NCI-H345 treated with DMSO at 0.1 percent for 48 hours (cell line): ENCODE data around the gene DOCK11.
"Not testable (repeated sequence)": the region's sequence is repeated elsewhere in the genome, so short reads cannot be mapped to it uniquely, and the experiment has no call there.

Source experiments
- DNase-seq: peaks from one replicate; lab custom pipeline; 2025; ENCODE audit not compliant: unreplicated experiment; lab: John Stamatoyannopoulos, UW

DOCK11 gene

DNA sequence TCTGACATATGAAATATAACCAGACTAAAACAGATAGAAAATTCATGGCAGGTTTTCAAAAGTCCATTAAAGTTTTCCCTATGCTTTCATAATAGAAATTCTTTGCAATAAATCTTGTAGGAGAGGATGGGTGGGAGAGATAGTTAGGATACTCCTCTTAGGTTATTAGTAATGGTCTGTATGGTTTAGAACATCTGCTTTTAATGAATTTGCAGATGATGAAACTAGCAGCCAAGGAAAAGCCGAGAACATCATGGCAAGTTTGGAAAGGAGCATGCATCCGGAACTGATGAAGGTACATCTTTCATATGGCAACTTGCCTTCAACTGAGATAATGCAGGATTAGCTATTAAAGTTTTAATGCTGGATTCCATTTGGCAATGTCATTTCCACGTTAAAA, 70.7 kb downstream of the DOCK11 start:
- no peak for DNase-seq

DNA sequence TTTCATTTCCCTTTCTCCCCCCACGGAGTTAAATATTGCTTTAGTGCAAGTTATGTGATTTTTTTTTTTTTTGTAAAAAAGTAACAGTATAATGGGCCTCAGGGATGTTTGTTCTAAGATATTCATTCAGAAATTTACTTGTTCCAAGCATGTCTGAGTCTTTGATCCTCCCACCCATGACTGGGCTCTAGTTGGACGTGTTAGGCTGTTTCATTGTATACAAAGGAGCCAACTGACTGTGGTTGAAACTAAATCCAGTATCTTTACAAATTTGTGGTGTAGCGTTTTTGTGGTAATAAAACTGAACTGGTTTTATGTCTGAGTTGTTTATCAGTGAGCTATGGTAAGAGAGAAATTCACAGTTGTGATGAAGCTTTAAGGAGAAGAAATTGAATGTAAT, 74.1 kb downstream of the DOCK11 start:
- DNase-seq = no peak

DNA sequence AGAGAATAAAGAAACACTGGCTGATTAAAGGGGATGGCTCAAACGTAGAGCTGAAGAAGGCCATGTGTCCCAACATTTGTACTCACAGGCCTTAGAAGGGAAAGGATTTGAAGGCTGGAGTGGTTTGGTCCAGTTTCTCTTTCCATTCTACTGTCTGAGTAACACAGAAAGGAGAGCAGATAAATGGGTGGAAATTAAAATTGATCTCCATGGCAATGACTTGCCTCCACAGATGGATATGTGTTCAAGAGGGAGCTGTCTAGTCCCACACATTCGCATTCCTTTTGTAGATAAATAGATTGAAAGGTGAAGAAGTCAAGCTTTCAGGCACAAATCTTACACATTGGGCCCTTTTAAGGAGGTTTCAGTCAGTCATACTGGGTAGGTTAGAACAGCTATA, 74.6 kb downstream of the DOCK11 start:
- DNase-seq = no peak

DNA sequence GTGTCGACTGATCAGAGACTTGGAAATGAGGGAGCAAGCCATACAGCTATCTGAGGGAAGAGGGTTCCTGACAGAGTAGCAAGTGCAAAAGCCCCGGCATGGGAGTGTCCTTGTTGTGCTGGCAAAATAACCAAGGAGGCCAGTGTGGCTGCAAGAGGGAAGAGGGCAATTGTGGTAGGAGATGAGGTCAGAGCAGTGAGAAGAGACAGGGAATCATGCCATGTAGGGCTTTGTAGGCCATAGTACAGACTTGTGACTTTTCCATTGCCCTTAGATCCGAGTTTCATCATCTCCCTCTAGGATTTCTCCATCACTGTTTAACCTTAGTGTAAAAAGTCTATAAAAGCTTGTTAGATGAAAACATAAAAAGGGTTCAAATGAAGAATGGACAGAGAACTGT, 76.2 kb downstream of the DOCK11 start:
- no peak for DNase-seq

DNA sequence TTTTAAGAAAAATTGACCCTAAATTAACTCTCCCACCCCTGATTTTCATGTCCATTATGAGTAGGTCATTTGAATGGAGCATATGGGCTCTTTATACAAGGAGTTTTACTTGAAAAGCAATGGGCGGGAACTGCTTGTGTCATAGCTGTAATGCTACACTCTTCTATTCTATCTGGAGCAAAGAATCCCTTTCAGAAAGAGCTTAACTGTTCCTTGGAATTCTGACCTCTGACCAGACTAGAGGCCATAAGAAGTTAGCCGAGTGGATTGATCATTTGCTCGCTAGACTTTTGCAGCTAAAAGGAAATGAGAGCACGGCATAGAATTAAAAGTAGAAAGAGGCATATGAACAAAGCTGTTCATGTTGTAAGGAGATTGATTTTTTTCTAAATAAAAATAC, 79.1 kb downstream of the DOCK11 start:
- no peak for DNase-seq

DNA sequence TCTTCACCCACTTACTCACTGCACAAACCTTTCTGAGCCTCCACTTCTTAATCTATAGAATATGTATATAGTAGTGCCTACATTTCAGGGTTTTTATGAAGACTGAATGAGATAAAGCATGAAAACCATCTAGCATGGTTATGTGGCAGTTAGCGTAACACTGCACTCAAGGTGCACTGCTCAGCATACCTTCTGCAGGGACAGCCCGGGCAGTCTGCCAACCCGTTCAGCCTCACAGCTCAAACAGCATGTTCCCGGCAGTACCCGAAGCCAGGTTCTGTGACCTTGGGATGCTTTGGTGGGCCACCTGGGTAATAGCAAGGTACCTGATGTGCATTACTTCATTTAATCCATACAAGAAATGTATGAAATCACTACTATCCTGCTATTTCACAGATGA, 81.4 kb downstream of the DOCK11 start:
- no peak for DNase-seq

DNA sequence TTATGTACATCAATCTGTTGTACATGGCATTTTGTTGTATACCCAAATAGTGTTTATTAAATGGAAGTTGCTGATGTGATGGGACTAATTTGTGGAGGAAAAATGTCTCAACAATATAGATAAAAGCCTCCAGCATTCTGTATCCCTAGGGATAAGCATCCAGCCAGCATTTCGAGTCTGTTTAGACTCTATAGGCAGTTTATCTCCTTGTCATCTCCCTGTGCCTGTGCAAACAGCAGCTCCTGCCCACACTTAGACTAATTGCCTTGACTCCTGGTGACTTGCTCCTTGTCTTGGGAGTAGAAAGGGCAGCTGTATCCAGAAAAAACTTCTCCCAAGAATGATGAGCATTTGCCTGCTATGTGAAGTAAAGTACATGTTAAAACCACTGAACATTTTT, 83.8 kb downstream of the DOCK11 start:
- DNase-seq = no peak

DNA sequence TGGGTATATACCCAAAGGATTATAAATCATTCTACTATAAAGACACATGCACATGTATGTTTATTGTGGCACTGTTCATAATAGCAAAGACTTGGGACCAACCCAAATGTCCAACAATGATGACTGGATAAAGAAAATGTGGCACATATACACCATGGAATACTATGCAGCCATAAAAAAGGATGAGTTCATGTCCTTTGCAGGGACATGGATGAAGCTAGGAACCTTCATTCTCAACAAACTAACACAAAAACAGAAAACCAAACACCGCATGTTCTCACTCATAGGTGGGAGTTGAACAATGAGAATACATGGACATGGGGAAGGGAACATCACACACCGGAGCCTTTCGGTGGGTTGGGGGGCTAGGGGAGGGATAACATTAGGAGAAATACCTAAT, 87.3 kb downstream of the DOCK11 start:
- DNase-seq = not testable (repeated sequence)

DNA sequence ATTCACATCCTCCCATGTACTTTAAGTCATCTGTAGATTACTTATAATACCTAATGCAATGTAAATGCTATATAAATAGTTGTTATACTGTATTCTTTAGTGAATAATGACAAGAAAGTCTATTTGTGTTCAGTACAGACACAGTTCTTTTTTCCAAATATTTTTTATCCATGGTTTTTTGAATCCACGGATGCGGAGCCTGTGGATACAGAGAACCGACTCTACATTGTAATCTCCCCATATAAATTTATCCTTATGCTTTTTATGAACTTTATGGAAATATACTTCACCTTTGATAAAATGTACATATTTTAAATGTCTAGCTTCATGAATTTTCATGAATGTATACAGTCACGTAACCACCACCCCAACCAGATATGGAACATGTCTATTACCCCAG, 88.2 kb downstream of the DOCK11 start:
- DNase-seq = no peak

DNA sequence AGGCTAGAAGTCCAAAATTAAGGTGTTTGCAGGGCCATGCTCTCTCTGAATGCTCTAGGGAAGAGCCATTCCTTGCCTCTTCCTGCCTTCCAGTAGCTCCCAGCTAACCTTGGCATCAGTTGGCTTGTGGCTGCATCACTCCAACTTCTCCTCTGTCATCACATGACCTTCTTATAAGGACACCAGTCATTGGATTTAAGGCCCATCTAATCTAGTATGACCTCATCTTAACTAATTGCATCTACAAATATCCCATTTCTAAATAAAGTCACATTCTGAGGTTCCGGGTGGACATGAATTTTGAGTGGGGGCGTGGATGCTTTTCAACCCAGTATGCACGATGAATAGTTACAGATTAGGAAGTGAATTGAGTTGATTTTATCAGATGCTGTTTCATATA, 89.7 kb downstream of the DOCK11 start:
- DNase-seq = no peak

DNA sequence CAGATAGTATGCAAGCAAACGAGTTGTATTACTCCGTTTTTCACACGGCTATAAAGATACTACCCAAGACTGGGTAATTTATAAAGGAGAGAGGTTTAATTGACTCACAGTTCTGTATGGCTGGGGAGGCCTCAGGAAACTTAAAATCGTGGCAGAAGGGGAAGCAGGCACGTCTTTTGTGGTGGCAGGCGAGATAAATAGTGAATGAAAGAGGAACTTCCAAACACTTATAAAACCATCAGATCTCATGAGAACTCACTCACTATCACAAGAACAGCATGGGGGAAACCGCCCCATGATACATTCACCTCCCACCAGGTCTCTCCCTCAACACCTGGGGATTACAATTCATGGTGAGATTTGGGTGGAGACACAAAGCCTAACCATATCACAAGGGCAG, 90.6 kb downstream of the DOCK11 start:
- not testable (repeated sequence) for DNase-seq

DNA sequence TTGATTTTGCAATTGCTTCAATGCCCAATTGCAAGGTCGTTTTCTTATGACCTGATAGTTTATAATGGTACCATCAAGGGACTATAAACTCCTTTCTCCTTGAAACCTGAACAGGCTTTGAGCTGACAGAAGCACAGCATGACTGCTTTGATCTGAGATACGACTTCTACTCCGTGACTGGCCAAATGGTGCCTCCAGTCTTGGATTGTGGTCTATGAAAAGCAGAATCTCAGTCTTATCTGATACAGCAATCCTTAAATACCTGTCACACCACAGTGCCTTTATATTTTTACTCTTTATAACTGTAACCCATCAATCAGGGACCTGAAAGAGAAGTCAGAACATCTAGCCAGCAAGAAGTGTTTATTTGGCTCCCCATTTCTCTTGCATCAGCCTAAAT, 93.1 kb downstream of the DOCK11 start:
- no peak for DNase-seq

DNA sequence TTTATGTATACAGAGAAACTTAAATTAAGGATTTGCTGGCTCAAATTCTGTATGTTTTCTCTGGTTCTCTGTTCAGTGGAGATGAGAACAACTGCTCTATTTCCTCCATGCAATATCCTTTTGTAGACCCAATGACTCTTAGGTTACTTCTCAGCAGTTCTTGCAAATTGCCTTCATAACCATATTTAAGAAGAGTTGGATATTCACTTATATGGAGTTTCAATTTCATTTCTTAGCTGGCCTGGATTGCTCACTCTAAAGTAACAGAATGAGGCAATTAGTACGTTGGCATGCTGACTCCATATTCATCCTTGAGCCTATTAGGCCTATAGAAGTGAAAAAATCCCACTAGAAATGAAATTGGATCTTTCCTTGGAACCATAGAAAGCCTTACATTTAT, 93.6 kb downstream of the DOCK11 start:
- DNase-seq = no peak

DNA sequence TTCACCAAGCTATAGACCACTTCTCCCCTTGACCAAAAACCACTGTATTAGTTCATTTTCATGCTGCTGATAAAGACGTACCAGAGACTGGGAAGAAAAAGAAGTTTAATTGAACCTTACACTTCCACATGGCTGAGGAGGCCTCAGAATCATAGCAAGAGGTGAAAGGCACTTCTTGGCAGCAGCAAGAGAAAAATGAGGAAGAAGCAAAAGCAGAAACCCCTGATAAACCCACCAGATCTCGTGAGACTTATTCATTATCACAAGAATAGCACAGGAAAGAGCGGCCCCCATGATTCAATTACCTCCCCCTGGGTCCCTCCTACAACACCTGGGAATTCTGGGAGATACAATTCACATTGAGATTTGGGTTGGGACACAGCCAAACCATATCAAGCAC, 97.8 kb downstream of the DOCK11 start:
- DNase-seq = no peak

DNA sequence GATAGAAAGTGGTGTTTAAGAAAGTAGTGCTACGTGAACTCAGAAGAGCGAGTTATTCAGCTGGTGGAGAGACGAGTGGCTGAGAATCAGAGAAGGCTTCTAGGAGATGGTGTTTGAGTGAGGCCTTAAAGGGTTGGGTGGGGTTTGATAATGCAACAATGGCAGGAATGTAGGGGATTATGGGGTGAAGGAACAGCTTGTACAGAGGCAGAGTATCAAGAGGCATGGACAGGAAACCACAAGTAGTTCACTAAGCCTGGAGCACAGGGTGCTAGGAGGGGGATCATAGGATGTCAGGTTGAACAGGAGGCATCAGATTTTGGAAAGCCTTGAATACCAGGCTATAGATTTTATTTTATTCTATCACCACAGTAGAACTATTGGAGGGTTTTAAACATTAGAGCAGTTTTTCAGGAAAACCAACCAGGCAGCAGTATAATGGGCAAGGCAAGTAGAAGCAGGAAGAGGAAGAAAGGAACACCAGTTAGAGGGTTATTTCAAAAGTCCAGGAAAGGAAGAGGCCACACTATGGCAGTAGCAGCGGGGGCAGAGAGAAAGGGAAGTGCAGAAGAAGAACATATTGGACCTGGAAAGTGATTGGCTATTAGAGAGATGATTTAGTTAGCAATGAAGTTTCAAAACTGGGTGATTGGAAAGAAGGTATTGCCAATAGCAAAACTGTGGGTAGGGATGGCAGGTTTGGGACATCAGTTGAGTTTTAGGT, 99.2 kb downstream of the DOCK11 start:
- DNase-seq = no peak

DNA sequence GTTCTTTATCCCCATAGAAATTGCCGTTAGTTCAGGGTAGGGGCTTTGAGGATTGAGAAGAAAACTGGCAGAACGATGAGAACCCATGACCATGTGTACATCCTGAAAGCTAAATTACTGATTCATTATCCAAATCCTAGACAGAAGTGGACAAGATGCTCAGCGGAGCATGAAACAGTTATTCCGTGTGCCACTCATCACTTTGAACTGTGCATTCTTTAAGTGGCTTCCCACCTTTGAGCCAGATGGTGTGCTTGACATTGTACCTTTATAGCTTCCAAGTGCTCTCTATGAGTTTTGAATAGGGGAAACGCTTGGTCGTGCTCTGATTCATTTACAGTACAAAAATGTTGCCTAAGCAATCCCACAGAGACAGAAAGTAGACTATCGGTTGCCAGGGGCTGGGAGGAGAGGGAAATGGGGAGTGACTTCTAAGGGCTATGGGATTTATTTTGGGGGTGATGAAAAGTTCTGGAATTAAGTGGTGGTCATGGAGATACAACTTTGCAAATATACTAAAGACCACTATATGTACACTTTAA, 100.0 kb downstream of the DOCK11 start:
- peak; percentile 66 for DNase-seq

DNA sequence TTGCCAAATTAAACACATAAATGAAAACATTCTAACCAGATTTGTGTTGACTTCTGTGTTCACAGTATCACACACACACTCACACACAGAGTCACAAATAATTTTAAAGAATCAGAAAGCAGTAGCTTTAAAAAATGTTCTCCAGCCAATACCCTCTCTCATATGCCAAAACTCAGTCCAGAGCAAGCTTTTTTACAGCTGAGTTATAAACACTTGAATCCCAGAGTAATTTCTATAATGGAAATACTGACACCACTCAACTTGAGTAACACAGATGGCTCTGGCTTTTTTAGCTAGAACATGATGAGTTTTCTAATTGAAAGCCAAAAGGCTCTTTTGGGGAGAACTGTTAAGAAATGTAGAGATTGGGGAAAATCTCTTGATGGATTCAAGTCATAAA, 100.8 kb downstream of the DOCK11 start:
- no peak for DNase-seq

DNA sequence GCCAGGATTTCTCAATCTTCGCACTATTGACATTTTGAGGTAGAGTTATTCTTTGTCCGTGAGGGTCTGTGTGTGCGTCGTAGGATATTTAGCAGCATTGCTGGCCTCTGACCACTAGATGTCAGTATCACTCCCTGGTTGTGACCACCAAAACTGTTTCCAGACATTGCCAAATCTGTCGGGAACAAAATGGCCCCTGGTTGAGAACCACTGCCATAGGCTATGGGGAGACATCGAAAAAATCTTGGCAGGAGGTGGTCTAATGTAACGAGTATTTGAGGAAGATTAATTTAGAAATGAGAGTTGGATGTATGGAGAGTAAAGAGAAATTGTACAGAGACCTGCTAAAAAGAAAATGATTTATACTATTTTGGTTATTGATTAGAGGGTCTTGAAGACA, 108.4 kb downstream of the DOCK11 start:
- no peak for DNase-seq

DNA sequence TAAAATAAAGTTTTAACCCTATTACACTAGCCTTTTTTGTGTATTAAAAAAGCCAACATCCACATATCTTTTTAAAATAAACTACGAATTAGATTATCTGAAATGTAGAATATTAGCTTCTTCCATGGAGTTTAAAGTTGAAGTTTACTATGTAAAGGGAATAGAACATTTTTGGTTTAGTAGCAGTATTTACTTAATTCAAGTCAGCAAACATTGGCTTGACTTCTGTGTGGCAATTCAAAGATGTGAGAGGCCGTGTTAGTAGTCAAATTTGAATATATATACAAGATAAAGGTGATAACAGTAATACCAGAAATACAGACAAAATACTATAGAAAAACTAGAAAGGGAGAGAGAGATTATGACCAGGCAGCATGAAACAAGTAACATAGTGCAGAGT, 116.7 kb downstream of the DOCK11 start:
- no peak for DNase-seq

DNA sequence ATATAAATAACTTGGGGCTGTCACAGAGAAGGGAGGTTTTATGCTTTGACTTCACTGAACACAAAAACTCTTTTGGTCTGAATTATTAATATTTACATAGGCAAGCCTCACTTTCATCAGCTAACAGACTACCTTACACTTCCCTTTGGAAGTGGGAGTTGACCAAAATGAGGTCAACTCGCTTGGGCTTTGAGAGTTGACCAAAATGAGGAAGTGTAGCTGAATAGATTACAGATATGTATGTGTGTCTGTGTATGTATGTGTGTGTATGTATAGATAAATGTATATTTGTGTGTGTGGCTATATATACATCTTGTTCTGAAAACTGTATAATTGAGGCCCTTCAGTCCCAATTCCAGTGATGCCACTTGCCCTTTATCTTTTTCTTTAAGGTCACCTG, 118.5 kb downstream of the DOCK11 start:
- no peak for DNase-seq

DNA sequence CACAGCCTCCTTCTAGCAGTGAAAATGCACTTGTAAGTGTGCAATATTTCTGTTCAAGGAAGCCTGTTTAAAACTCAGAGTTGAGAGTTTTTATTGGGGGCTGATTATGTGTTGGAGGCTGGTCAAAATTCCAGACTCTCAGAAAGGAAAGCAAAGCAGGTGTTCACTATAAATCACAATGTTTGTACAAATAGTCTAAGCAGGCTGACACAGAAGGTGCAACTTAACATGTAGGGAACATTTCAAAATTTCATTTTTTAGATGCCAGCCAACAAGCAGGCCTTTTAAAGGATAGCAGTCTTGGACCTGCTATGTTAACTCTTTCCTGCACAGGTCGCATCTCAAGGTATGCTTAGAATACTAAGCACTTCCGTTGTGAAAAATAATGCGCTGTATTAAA, 119.5 kb downstream of the DOCK11 start:
- DNase-seq = no peak

DNA sequence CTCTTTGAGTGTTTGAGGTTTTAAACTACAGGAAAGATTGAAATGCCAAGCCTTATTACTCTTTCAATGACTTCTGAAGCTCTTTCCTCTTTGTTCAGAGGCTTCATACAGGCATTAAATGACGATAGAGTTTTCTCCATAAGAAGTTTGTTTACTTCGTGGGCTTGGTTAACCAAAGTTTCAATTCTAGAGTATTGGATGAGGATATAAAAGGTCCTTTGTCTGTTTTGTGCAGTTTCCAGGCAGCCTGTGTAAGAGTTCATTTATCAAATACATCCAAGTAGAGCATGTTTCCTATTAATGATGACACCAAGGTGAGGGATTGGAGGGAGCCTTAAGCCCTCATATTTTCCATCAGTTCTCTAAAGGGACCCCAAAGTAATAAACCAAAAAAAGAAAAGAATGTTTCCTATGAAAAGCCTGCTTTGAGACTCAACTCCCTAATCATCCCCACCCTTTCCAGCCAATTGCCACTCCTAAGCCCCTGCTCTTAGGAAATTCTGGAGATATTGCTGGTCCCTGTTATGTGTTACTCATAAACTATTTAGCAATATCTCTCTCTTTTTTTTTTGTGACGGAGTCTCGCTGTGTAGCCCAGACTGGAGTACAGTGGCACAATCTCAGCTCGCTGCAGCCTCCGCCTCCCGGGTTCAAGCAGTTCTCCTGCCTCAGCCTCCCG, 125.6 kb downstream of the DOCK11 start:
- no peak for DNase-seq

DNA sequence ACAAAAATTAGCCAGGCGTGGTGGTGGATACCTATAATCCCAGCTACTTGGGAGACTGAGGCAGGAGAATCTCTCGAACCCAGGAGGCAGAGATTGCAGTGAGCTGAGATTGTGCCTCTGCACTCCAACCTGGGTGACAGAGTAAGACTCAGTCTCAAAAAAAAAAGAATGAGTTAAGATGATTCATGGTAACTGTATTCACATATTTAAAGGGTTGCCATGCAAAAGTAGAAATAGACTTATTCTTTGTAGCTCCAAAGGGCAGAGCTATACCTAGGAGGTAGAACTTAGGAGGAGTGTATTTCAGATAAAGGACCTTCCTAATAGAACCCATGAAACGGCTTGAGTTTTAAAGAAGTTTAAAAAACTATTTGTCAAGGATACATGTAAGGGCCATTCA, 127.4 kb downstream of the DOCK11 start:
- no peak for DNase-seq
